Measurements from ENCODE around the gene GREB1.

The GREB1 gene

GRCh38 chr2:11581124-11581796 is 47.4 kb downstream of the GREB1 start:
- no peak for DNase-seq

DNA sequence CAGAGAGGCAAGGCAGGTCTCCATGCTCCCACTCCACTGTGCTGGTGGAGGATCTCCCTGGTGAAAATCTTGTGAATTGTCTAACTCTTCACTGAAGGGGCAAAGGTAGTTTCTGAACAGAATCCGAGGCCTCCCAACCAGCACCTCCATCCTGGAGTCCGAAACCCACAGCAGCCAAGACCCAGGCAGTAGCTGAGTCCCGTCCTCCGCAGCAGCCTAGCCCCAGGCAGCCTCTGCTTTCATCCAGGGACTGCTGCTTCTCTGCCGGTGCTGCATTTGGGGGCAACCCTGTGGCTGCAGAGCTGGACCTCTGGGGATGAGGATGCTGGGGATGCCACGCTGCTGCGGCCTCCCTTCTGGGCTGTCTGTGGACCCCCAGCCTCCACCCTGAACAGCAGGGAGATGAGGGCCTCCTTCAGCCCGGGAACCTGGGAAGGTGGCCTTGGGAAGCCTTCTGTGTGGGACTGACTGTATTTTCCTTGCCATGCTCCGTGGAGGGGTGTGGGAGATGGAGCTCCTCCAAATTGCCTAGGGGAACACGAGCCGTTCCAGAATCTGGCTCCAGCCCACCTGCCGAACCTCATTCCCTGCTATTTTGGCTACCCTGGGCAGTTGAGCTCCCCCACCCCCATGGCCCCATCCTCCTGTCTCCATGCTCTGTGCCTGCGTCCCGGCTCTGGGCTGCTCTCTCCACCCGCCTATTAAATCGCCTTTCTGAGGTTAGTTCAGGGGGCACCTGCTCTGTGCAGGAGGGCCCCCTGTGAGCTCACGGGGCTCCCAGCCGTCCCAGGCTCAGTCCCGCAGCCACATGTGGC is 48.2 kb downstream of the GREB1 start:
- DNase-seq: no peak

GRCh38 chr2:11582612-11582861 is 48.7 kb downstream of the GREB1 start:
- DNase-seq: no peak

GRCh38 chr2:11582862-11583752 is 49.3 kb downstream of the GREB1 start:
- DNase-seq: peak; percentile 45

DNA sequence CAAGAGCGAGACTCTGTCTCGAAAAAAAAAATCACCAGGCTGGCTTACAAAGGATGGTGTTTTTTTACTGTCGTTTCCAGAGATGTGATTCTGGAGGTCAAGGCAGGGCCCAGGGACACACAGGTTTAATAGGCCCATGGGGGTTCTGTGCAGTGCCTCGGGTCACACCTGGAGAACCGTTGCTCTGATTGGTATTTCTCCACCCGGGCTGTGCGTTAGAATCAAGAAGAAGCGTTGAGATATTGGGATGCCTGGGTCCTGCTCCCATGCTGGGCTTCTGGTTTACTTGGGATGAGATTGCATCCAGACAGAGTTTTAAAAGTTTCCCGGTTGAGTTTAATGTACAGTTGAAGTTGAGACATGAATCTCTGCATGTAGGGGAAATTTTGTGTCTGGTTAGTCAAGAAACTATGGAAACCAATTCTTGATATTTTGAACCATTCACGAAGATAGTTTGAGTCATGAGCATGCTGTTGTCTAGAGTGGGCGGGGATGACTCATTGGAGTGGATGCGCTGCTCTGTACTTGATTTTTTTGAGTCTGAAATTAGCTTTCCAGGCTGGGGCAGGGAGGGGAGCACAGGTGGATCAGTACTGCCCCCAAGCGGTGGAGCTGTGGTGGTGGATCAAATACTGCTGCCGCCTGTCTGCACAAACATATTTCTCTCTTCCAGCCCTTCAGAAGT is 50.1 kb downstream of the GREB1 start:
- peak; percentile 46 for DNase-seq

GRCh38 chr2:11584525-11585056 is 50.7 kb downstream of the GREB1 start:
- no peak for DNase-seq

- no peak for DNase-seq
Measured at GRCh38 chr2:11585071-11585470, 51.2 kb downstream of the GREB1 start.

- no peak for DNase-seq
Measured at GRCh38 chr2:11588228-11589110, 54.6 kb downstream of the GREB1 start.

DNA sequence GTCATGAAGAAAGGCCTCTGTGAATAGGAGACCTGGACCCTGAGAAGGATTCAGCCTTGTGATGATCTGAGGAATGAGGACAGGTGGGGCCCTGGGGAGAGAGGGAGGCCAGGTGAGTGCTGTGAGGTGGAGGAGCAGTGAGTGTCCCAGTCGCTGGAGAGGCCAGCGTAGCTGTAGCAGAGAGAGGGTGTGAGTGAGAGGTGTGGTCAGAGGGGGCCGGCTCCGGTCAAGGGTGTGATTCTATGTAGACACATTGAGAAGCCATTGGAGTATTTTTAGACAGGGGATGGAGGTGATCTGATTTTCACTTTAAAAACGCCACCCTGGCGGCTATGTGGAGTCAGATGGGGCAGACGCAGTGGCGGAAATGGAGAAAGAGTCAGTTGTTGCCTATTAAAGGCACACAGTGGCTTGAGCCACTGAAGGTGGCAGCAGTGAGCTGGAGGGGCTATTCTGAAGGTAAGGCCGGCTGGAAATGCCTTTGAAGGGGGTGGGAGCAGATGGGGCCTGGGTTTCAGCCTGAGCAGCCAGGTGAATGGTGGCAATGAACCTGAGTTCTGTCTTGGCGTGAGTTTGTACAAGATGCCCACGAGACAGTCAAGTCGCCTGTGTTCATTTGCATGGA is 55.6 kb downstream of the GREB1 start:
- DNase-seq: no peak

DNA sequence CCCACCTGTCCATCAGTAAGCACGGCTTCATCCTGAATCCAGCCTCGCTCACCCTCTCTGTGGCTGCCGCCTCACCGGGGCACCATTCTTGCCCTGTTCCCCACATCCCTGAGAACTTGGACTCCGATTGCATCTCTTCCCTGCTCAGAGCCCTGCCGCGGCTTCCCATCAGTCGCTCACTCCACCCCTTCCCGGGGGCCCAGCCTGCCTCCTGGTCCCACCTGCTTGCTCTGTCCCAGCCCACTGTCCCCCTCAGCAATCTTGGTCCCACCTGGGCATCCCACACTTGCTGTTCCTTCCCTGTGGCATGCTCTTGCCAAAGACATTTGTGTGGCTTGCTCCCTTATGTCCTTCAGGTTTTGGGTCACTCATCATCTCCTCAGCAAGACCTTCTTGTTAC is 56.3 kb downstream of the GREB1 start:
- DNase-seq: no peak

DNA sequence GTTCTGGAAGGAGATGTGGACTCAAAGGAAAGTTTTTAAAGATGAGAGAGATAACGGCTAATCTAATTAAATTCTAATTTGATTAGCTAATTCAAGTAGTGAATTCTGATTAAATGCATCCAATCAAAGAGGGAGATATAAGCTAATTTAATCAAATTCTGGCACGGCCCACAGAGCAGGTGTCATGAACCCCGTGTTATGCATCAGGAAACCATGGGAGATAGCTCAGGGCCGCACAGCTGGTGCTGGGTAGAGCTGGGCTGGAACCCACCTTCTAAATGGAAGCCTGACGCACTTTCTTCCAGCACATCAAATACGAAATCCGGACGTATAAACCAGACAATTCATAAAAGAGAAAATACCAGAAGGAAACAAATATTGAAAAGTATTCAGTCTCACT is 57.2 kb downstream of the GREB1 start:
- no peak for DNase-seq

DNA sequence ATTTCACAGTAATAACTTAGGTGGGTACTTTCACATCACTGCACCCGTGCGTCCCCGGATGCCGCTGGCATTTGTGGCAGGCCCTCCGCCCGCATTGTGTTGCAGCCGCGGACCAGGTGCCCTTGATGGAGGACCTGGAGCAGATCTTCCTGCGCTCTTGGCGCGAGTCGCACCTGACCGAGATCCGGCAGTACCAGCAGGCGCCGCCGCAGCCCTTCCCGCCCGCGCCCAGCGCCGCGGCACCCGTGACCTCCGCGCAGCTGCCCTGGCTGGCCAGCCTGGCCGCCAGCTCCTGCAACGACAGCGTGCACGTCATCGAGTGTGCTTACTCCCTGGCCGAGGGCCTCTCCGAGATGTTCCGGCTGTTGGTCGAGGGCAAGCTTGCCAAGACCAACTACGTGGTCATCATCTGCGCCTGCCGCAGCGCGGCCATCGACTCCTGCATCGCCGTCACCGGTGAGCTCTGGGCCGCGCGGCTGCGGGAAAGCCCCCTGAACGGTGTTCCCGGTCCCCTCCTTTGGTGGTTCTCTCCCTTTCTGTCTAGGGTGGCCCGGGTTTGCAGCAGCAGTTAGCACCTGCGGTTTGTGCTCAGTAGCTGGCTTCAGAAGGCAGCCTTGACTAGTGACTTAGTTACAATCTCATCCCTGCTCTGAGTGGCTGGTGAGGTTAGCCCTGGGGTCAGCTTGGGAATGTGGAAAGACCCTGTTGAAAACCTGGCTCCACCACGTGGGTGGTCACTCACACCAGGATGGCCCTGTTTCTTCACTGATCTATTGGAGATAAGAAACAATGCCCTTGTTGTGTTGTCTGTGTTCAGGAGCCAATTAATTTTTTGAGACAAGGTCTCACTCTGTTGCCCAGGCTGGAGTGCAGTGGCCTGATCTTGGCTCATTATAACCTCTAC is 59.1 kb downstream of the GREB1 start:
- DNase-seq: no peak

DNA sequence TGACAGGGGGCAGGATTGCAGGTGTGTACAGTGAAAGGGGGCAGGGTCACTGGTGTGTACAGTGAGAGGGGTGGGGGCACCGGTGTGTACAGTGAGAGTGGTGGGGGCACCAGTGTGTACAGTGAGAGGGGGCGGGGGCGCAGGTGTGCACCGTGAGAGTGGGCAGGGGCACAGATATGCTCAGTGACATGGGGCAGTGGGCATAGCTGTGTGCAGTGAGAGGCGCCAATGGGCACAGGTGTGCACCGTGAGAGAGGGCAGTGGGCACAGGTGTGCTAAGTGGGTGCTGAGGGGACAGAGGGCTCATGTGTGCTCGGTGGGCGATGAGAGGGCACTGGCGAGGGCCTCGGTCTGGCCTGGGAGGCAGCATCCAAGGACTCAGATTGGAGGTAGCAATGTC is 63.0 kb downstream of the GREB1 start:
- DNase-seq: no peak

- DNase-seq: no peak
Measured at GRCh38 chr2:11597538-11598225, 63.8 kb downstream of the GREB1 start.

- no peak for DNase-seq
Measured at GRCh38 chr2:11598228-11598731, 64.4 kb downstream of the GREB1 start.

- DNase-seq: no peak
Measured at GRCh38 chr2:11602563-11603204, 68.8 kb downstream of the GREB1 start.

DNA sequence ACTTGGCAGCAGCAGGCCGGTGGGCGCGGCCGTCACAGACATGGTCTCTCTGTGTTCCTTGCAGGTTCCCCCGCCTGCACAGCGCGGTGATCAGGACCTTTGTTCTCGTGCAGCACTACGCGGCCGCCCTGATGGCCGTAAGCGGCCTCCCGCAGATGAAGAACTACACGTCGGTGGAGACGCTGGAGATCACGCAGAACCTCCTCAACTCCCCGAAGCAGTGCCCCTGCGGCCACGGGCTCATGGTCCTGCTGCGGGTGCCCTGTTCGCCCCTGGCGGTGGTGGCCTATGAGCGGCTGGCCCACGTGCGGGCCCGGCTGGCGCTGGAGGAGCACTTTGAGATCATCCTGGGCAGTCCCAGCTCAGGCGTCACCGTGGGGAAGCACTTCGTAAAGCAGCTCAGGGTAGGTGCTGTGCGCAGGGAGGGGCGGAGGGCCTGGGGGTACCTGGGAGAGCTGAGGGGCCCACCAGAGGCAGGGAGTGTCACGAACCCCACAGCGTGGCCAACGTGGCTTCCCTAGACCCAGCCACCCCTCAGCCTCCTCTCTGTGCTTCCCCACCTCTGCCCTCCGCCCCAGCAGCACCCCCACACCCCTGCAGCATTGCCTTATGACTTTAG is 76.9 kb downstream of the GREB1 start:
- no peak for DNase-seq

- DNase-seq: no peak
Measured at GRCh38 chr2:11611251-11611650, 77.4 kb downstream of the GREB1 start.

All from CD4-positive, alpha-beta T cell treated with Interleukin-21 for 1 hour (primary cell).